Measurements from ENCODE around the gene DNAJB9.

Gene DNAJB9

GRCh38 chr7:108604307-108605077 is 34.8 kb downstream of the DNAJB9 start:
- ChIA-PET CTCF (no interaction called here), POLR2A (no interaction called here)
- no peak for DNase-seq (ENCODE audit: extremely low spot score)
- TF ChIP-seq HDGF (IDR thresholded peaks at IDR 0.05; ENCODE audit: borderline replicate concordance) (no peak), BHLHE40 (IDR thresholded peaks at IDR 0.05; ENCODE audit: borderline replicate concordance) (no peak), ZNF384 (IDR thresholded peaks at IDR 0.05) (no peak), FOXM1 (IDR thresholded peaks at IDR 0.05; ENCODE audit: borderline replicate concordance) (no peak), FOXA1 (IDR thresholded peaks at IDR 0.05) (no peak), PKNOX1 (IDR thresholded peaks at IDR 0.05) (no peak), SUZ12 (IDR thresholded peaks at IDR 0.05) (no peak), ELF4 (IDR thresholded peaks at IDR 0.05) (no peak), LEF1 (IDR thresholded peaks at IDR 0.05; ENCODE audit: borderline replicate concordance) (no peak), NFRKB (IDR thresholded peaks at IDR 0.05) (no peak), ARNT (IDR thresholded peaks at IDR 0.05) (no peak), TARDBP (IDR thresholded peaks at IDR 0.05) (no peak), CTBP1 (IDR thresholded peaks at IDR 0.05; ENCODE audit: borderline replicate concordance) (no peak), SP1 (IDR thresholded peaks at IDR 0.05) (no peak), FOXK2 (IDR thresholded peaks at IDR 0.05) (no peak), L3MBTL2 (conservative IDR thresholded peaks at IDR 0.05) (no peak)

- ChIA-PET POLR2A (no interaction called here), CTCF (interaction anchor here (1.1 kb wide), 1 partner anchor 13 kb away, joined by 3 read pairs; no protein-coding TSS in a partner anchor)
- no peak for TF ChIP-seq FOXM1 (IDR thresholded peaks at IDR 0.05; ENCODE audit: borderline replicate concordance)
- no peak for DNase-seq (ENCODE audit: extremely low spot score)
Measured at GRCh38 chr7:108605559-108606201, 36.0 kb downstream of the DNAJB9 start.

DNA sequence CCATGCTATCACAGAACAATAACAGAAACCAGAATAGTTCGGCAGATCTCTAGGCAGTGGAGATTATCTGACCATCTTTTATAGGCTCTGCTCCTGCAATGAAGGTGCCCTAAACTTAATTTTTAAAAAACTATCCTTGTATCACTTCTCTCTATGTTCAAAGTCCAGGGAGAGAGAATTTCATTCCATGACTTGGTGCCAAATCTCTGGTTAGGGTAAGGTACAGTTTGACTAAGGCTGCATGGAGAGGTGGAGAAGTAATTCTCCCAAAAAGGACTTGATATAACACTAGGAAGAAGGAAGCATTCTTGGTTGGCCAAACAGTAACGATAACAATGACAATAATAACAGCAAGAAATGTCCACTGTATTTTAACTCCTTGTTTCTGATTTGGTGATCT is 40.0 kb downstream of the DNAJB9 start:
- ChIA-PET POLR2A (no interaction called here), CTCF (no interaction called here)
- TF ChIP-seq TARDBP (IDR thresholded peaks at IDR 0.05): no peak
- TF ChIP-seq LEF1 (IDR thresholded peaks at IDR 0.05; ENCODE audit: borderline replicate concordance): no peak
- TF ChIP-seq NFRKB (IDR thresholded peaks at IDR 0.05): no peak
- no peak for TF ChIP-seq CTBP1 (IDR thresholded peaks at IDR 0.05; ENCODE audit: borderline replicate concordance)
- TF ChIP-seq L3MBTL2 (conservative IDR thresholded peaks at IDR 0.05): no peak
- TF ChIP-seq HDGF (IDR thresholded peaks at IDR 0.05; ENCODE audit: borderline replicate concordance): no peak
- TF ChIP-seq FOXK2 (IDR thresholded peaks at IDR 0.05): no peak
- TF ChIP-seq ELF4 (IDR thresholded peaks at IDR 0.05): no peak
- TF ChIP-seq BHLHE40 (IDR thresholded peaks at IDR 0.05; ENCODE audit: borderline replicate concordance): no peak
- no peak for TF ChIP-seq PKNOX1 (IDR thresholded peaks at IDR 0.05)
- no peak for TF ChIP-seq SP1 (IDR thresholded peaks at IDR 0.05)
- TF ChIP-seq SUZ12 (IDR thresholded peaks at IDR 0.05): no peak
- no peak for TF ChIP-seq FOXM1 (IDR thresholded peaks at IDR 0.05; ENCODE audit: borderline replicate concordance)
- no peak for TF ChIP-seq ARNT (IDR thresholded peaks at IDR 0.05)
- TF ChIP-seq FOXA1 (IDR thresholded peaks at IDR 0.05): no peak
- TF ChIP-seq ZNF384 (IDR thresholded peaks at IDR 0.05): no peak
- DNase-seq (ENCODE audit: extremely low spot score): no peak

DNA sequence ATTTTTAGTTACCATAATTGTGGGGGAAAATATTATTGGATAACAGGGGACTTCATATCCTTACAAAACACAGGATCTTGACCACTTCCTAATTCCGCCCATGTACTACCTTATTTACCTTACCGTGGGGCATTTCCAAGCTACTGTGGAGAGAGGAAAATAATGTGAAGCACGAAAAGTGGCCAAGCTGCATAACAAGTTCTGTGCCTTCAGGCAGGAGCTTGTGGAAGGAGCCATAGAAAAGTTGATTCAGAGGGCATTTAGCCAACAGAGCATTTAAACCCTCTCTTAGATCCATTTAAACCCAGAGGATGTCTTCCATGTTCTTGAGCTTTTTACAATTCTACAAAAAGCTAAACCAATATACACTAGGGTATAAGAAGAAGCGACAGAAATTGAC is 41.6 kb downstream of the DNAJB9 start:
- no peak for TF ChIP-seq ZNF384 (IDR thresholded peaks at IDR 0.05)
- no peak for TF ChIP-seq HDGF (IDR thresholded peaks at IDR 0.05; ENCODE audit: borderline replicate concordance)
- no peak for TF ChIP-seq FOXA1 (IDR thresholded peaks at IDR 0.05)
- TF ChIP-seq L3MBTL2 (conservative IDR thresholded peaks at IDR 0.05): no peak
- TF ChIP-seq PKNOX1 (IDR thresholded peaks at IDR 0.05): no peak
- TF ChIP-seq LEF1 (IDR thresholded peaks at IDR 0.05; ENCODE audit: borderline replicate concordance): no peak
- TF ChIP-seq FOXK2 (IDR thresholded peaks at IDR 0.05): no peak
- TF ChIP-seq ARNT (IDR thresholded peaks at IDR 0.05): no peak
- no peak for TF ChIP-seq ELF4 (IDR thresholded peaks at IDR 0.05)
- no peak for TF ChIP-seq FOXM1 (IDR thresholded peaks at IDR 0.05; ENCODE audit: borderline replicate concordance)
- no peak for TF ChIP-seq BHLHE40 (IDR thresholded peaks at IDR 0.05; ENCODE audit: borderline replicate concordance)
- CTCF ChIA-PET: no interaction called here
- no peak for DNase-seq (ENCODE audit: extremely low spot score)
- POLR2A ChIA-PET: no interaction called here

DNA sequence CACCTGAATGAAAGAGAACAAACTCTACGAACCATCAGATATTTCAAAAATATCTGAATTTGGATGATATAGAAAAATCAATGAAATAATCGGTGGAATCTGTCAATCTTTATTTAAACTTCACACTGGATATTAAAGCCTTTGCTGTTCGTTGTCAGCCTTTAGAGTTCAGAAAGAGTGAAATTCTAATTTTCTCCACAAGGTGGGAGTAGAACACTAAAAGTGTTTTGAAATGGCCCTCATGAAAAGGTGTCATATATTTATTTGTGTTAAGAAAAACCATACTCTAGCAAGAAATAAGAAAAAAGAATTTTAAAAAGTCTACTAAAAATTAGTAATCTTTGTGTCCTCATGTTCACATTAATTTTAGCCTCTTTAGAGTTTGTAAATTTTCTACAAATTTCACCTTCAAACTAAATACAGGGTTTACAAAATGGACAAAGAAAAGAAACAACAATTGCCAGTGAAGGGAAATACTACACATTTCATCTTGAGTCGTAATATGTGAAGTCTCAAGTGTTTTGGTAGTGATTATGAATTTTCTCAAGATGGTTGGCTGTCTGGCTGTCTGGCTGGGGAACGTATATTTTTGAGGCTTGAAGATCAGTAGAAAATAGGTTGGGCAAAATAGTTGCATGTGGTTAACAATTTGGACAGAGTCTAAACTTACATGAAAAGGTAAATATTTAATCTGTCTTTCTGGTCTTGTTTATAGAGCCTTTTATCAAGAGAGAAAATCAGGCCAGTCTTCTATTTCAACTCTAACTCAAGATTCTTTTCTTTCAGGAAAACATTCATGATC is 43.7 kb downstream of the DNAJB9 start:
- peak; percentile 22 for DNase-seq (ENCODE audit: extremely low spot score)
- POLR2A ChIA-PET: no interaction called here
- CTCF ChIA-PET: no interaction called here
- TF ChIP-seq PKNOX1 (IDR thresholded peaks at IDR 0.05) (no peak), TARDBP (IDR thresholded peaks at IDR 0.05) (no peak), SUZ12 (IDR thresholded peaks at IDR 0.05) (no peak), ARNT (IDR thresholded peaks at IDR 0.05) (no peak), FOXM1 (IDR thresholded peaks at IDR 0.05; ENCODE audit: borderline replicate concordance) (no peak), FOXA1 (IDR thresholded peaks at IDR 0.05) (no peak), ZNF384 (IDR thresholded peaks at IDR 0.05) (no peak), LEF1 (IDR thresholded peaks at IDR 0.05; ENCODE audit: borderline replicate concordance) (no peak), L3MBTL2 (conservative IDR thresholded peaks at IDR 0.05) (no peak), SP1 (IDR thresholded peaks at IDR 0.05) (no peak)
